SU-DHL-6 (cell line): Measurements from ENCODE around the gene CCDC157.

ENCODE experiments used
- EZH2phosphoT487 ChIP-seq: fragments of 200-600 bp; sonication (generic), shearing (Covaris generic); conservative IDR thresholded peaks from 2 replicates; pipeline ENCODE4 v1.6.1; 2018; ENCODE audit warnings: mild to moderate bottlenecking, antibody characterized with exemption, low read length, moderate library complexity, mixed read lengths
- TF ChIP-seq, protein P1 (sequence below): fragments of 200-600 bp; sonication (generic); IDR thresholded peaks from one replicate; pipeline ENCODE4 v1.5.1; 2017; ENCODE audit warnings: antibody characterized with exemption, mild to moderate bottlenecking, low read length, moderate library complexity; ENCODE audit not compliant: insufficient read depth, poor library complexity, severe bottlenecking

- no peak for TF ChIP-seq EZH2phosphoT487
- TF ChIP-seq, protein P1, sequence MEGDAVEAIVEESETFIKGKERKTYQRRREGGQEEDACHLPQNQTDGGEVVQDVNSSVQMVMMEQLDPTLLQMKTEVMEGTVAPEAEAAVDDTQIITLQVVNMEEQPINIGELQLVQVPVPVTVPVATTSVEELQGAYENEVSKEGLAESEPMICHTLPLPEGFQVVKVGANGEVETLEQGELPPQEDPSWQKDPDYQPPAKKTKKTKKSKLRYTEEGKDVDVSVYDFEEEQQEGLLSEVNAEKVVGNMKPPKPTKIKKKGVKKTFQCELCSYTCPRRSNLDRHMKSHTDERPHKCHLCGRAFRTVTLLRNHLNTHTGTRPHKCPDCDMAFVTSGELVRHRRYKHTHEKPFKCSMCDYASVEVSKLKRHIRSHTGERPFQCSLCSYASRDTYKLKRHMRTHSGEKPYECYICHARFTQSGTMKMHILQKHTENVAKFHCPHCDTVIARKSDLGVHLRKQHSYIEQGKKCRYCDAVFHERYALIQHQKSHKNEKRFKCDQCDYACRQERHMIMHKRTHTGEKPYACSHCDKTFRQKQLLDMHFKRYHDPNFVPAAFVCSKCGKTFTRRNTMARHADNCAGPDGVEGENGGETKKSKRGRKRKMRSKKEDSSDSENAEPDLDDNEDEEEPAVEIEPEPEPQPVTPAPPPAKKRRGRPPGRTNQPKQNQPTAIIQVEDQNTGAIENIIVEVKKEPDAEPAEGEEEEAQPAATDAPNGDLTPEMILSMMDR, result no peak
These were observed 19.4 kb upstream of the CCDC157 start for GRCh38 chr22:30337461-30337778.
